Measurements from ENCODE around the gene MBIP. TPM values are rescaled to one million over a fixed set of nuclear protein-coding genes. Genes with fewer than 3 reads are reported as not detected.

The MBIP gene
- total RNA-seq, 1 donor from 2014 or later = 119 TPM

GRCh38 chr14:36306836-36307235, 13.6 kb downstream of the MBIP start:
- Histone ChIP-seq H3K4me3 (no peak overlapping the region), H3K27me3 (no peaks in the 10 kb centered on the region), H3K36me3 (peaks cover 86% of the 10 kb centered on the region), H3K27ac (no peak overlapping the region), H3K9me3 (no peaks in the 10 kb centered on the region), H3K4me1 (no peaks in the 10 kb centered on the region)
- no peak for TF ChIP-seq CTCF (IDR thresholded peaks at IDR 0.05)
- no peak for DNase-seq
- intact Hi-C loops (cut with DNase I) = no loop called here
- ATAC-seq = no peak

GRCh38 chr14:36304895-36305294, 15.5 kb downstream of the MBIP start:
- ATAC-seq = no peak
- TF ChIP-seq CTCF (IDR thresholded peaks at IDR 0.05) = no peak
- no peak overlapping the region for H3K4me3 ChIP-seq
- H3K4me1 ChIP-seq = no peaks in the 10 kb centered on the region
- H3K27me3 ChIP-seq = no peaks in the 10 kb centered on the region
- no peaks in the 10 kb centered on the region for H3K9me3 ChIP-seq
- intact Hi-C loops (cut with DNase I) = no loop called here
- DNase-seq = no peak
- no peak overlapping the region for H3K27ac ChIP-seq
- peaks cover 86% of the 10 kb centered on the region for H3K36me3 ChIP-seq

- no peaks in the 10 kb centered on the region for H3K4me1 ChIP-seq
- H3K36me3 ChIP-seq = peaks cover 86% of the 10 kb centered on the region
- DNase-seq = no peak
- intact Hi-C loops (cut with DNase I) = no loop called here
- H3K9me3 ChIP-seq = no peaks in the 10 kb centered on the region
- H3K27me3 ChIP-seq = no peaks in the 10 kb centered on the region
- ATAC-seq = no peak
- H3K27ac ChIP-seq = no peak overlapping the region
- no peak for TF ChIP-seq CTCF (IDR thresholded peaks at IDR 0.05)
- H3K4me3 ChIP-seq = no peak overlapping the region
Observed at GRCh38 chr14:36303960-36304359, 16.5 kb downstream of the MBIP start.

- intact Hi-C loops (cut with DNase I) = no loop called here
- H3K27me3 ChIP-seq = no peaks in the 10 kb centered on the region
- DNase-seq (no peak), ATAC-seq (peak; percentile 63)
- TF ChIP-seq CTCF (IDR thresholded peaks at IDR 0.05) = no peak
- peaks cover 86% of the 10 kb centered on the region for H3K36me3 ChIP-seq
- no peaks in the 10 kb centered on the region for H3K9me3 ChIP-seq
- no peak overlapping the region for H3K4me3 ChIP-seq
- no peaks in the 10 kb centered on the region for H3K4me1 ChIP-seq
- H3K27ac ChIP-seq = no peak overlapping the region
Observed at GRCh38 chr14:36302823-36303222, 17.6 kb downstream of the MBIP start.

- no peak for TF ChIP-seq CTCF (IDR thresholded peaks at IDR 0.05)
- H3K27ac ChIP-seq = no peak overlapping the region
- intact Hi-C loops (cut with DNase I) = no loop called here
- no peak for DNase-seq
- no peaks in the 10 kb centered on the region for H3K4me1 ChIP-seq
- peak; percentile 47 for ATAC-seq
- peaks cover 80% of the 10 kb centered on the region for H3K36me3 ChIP-seq
- no peaks in the 10 kb centered on the region for H3K9me3 ChIP-seq
- no peak overlapping the region for H3K4me3 ChIP-seq
- no peaks in the 10 kb centered on the region for H3K27me3 ChIP-seq
Observed at GRCh38 chr14:36301159-36301558, 19.3 kb downstream of the MBIP start.

- ATAC-seq = no peak
- Histone ChIP-seq H3K4me3 (no peak overlapping the region), H3K27me3 (no peaks in the 10 kb centered on the region), H3K4me1 (no peaks in the 10 kb centered on the region), H3K27ac (no peak overlapping the region), H3K9me3 (no peaks in the 10 kb centered on the region), H3K36me3 (peaks cover 72% of the 10 kb centered on the region)
- no peak for TF ChIP-seq CTCF (IDR thresholded peaks at IDR 0.05)
- intact Hi-C loops (cut with DNase I) = no loop called here
- DNase-seq = no peak
Observed at GRCh38 chr14:36300337-36300736, 20.1 kb downstream of the MBIP start.

Measured in upper lobe of right lung (tissue), 1 donor.